Astrocyte (in vitro differentiated cells and primary cell): ENCODE results near the gene FGF22.

Experiments
- EZH2 ChIP-seq: IDR thresholded peaks from 2 replicates; pipeline ENCODE4 v1.6.1; 2012; ENCODE audit warnings: mild to moderate bottlenecking, low read length, inconsistent platforms; ENCODE audit not compliant: insufficient read depth
- TF ChIP-seq, protein P1 (sequence below): IDR thresholded peaks from 2 replicates; pipeline ENCODE4 v1.5.1; 2011; ENCODE audit warnings: low read depth, mild to moderate bottlenecking, inconsistent platforms, low read length, moderate library complexity; ENCODE audit not compliant: insufficient read depth

- TF ChIP-seq, protein P1, sequence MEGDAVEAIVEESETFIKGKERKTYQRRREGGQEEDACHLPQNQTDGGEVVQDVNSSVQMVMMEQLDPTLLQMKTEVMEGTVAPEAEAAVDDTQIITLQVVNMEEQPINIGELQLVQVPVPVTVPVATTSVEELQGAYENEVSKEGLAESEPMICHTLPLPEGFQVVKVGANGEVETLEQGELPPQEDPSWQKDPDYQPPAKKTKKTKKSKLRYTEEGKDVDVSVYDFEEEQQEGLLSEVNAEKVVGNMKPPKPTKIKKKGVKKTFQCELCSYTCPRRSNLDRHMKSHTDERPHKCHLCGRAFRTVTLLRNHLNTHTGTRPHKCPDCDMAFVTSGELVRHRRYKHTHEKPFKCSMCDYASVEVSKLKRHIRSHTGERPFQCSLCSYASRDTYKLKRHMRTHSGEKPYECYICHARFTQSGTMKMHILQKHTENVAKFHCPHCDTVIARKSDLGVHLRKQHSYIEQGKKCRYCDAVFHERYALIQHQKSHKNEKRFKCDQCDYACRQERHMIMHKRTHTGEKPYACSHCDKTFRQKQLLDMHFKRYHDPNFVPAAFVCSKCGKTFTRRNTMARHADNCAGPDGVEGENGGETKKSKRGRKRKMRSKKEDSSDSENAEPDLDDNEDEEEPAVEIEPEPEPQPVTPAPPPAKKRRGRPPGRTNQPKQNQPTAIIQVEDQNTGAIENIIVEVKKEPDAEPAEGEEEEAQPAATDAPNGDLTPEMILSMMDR, result no peak
- TF ChIP-seq EZH2, result no peak
These were observed 28.2 kb upstream of the FGF22 start for GRCh38 chr19:611481-611868.
